Fibroblast of lung (primary cell): ENCODE measurements around the gene ECSIT. TPM values are rescaled to one million over a fixed set of nuclear protein-coding genes. Genes with fewer than 3 reads are reported as not detected.

ENCODE experiments used
- DNase-seq, 2 donors: peaks; one replicate each; pipeline versions ENCODE4 v3.0.0 to v3.0.0-alpha.2; 2010; ENCODE audit warnings: low read depth in 2 of 2
- H2AFZ ChIP-seq: 2 replicates; pipeline ENCODE4 v1.5.1; 2012; ENCODE audit warnings: low read length, control low read depth, inconsistent platforms
- H3K27ac ChIP-seq: 2 replicates; pipeline ENCODE4 v1.5.1; 2011; ENCODE audit warnings: low read length, control low read depth; ENCODE audit not compliant: insufficient read depth
- H3K27me3 ChIP-seq: 2 replicates; pipeline ENCODE4 v1.5.1; 2011; ENCODE audit warnings: mild to moderate bottlenecking, low read length; ENCODE audit not compliant: control insufficient read depth, insufficient read depth
- H3K36me3 ChIP-seq: 2 replicates; pipeline ENCODE4 v1.5.1; 2011; ENCODE audit warnings: low read length; ENCODE audit not compliant: control insufficient read depth, insufficient read depth
- H3K4me1 ChIP-seq: 2 replicates; pipeline ENCODE4 v1.5.1; 2011; ENCODE audit warnings: low read length; ENCODE audit not compliant: control insufficient read depth, insufficient read depth; ENCODE audit errors: extremely low read depth
- H3K4me2 ChIP-seq: 2 replicates; pipeline ENCODE4 v1.5.1; 2011; ENCODE audit warnings: low read length, control low read depth; ENCODE audit not compliant: insufficient read depth; ENCODE audit errors: extremely low read depth
- H3K4me3 ChIP-seq, 4 experiments: fragments of 200-600 bp in 1 of 4; sonication (generic) in 1 of 4; replicated peaks in 1 of 4; 2 replicates each; pipeline ENCODE4 v1.5.1; 2011 to 2016; ENCODE audit warnings: low read length in 4 of 4, low read depth in 3 of 4, mild to moderate bottlenecking in 3 of 4, control low read depth in 2 of 4, inconsistent platforms in 1 of 4, mixed read lengths in 1 of 4; ENCODE audit not compliant: insufficient read depth in 1 of 4; ENCODE audit errors: control extremely low read depth in 1 of 4
- H3K79me2 ChIP-seq: 2 replicates; pipeline ENCODE4 v1.5.1; 2012; ENCODE audit warnings: mild to moderate bottlenecking, low read length, inconsistent platforms; ENCODE audit not compliant: control insufficient read depth, insufficient read depth
- H3K9ac ChIP-seq: 2 replicates; pipeline ENCODE4 v1.5.1; 2011; ENCODE audit warnings: mild to moderate bottlenecking, low read length, control low read depth; ENCODE audit not compliant: insufficient read depth
- H3K9me3 ChIP-seq: 2 replicates; pipeline ENCODE4 v1.5.1; 2012; ENCODE audit warnings: low read depth, low read length; ENCODE audit not compliant: control insufficient read depth, insufficient read depth
- H4K20me1 ChIP-seq: 2 replicates; pipeline ENCODE4 v1.5.1; 2011; ENCODE audit warnings: low read length; ENCODE audit not compliant: control insufficient read depth, insufficient read depth; ENCODE audit errors: extremely low read depth
- EZH2 ChIP-seq: IDR thresholded peaks from 2 replicates; pipeline ENCODE4 v1.5.1; 2012; ENCODE audit warnings: low read length, control low read depth, mild to moderate bottlenecking; ENCODE audit errors: missing control alignments
- polyA plus RNA-seq, 2 donors: library from polyadenylated mRNA; depleted of rRNA in 1 of 2; stranded (reverse) in 1 of 2; unstranded in 1 of 2; fragments of >200 nt; gene quantifications; 2 replicates each; pipeline ENCODE4 v1.2.1, GENCODE V29; 2011 to 2012; ENCODE audit warnings: missing spikeins in 1 of 2
- total RNA-seq: library from RNA; depleted of rRNA; stranded (reverse); fragments of >200 nt; gene quantifications from 2 replicates; pipeline ENCODE4 v1.2.1, GENCODE V29; 2014
- TF ChIP-seq, protein P1 (sequence below), 2 donors: IDR thresholded peaks in 1 of 2; conservative IDR thresholded peaks in 1 of 2; 1 replicate in 1 of 2; 2 replicates in 1 of 2; pipeline ENCODE4 v1.5.1; 2011 to 2012; ENCODE audit warnings: low read length in 2 of 2, control low read depth in 1 of 2, inconsistent platforms in 1 of 2, low read depth in 1 of 2, mild to moderate bottlenecking in 1 of 2

The ECSIT gene
- total and polyA plus RNA-seq, 2 donors (not counting 1 experiment from before 2014, with no cell fraction given), result 19.3 to 33.5 TPM

DNA sequence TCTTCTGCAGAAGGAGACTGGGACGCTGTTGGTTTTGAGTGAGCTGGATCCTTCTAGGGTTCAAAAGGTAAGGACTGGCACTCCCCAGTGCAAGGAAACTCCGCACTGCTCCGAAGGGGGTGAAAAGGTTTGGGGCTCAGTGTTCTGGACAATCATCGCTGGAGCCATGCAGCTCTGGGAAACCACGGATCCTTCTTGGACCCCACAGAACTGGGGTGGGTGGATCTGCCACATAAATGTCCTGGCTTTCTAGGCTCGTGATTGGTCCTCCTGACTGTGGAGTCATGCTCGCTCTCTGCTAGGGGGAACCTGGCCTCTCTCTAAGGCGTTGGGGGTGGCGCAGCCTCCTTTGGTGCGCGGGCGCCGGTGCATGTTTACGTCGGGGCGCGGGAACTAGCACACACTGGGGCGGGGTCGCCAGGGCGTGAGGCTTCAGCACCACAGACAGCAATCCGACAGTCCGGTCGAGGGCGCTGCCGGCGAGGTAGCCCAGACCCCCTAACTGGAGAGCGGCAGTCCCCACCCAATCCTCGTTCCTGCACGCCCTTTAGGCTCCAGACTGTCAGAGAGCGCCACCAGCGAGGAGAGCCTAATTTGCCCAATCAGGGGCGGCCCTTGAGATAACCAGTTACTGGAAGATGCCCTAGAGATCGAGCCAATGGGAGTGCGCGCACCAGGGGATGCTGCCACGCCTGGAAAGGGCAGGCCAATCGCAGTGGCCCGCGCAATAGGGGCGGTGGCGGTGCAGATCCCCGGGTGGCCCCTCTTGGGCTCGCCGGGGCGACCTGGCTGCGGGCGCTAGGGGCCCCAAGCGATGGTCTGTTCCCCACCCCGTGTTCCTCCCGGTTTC is 47.2 kb downstream of the ECSIT start:
- peak; percentile 80 for DNase-seq
- peak overlapping the region; percentile 27 for H3K4me2 ChIP-seq
- no peaks in the 10 kb centered on the region for H4K20me1 ChIP-seq
- H3K36me3 ChIP-seq, result no peaks in the 10 kb centered on the region
- H3K4me3 ChIP-seq, result peak overlapping the region in 1 of 4 experiments; percentile 47
- no peaks in the 10 kb centered on the region for H3K79me2 ChIP-seq
- TF ChIP-seq, protein P1, sequence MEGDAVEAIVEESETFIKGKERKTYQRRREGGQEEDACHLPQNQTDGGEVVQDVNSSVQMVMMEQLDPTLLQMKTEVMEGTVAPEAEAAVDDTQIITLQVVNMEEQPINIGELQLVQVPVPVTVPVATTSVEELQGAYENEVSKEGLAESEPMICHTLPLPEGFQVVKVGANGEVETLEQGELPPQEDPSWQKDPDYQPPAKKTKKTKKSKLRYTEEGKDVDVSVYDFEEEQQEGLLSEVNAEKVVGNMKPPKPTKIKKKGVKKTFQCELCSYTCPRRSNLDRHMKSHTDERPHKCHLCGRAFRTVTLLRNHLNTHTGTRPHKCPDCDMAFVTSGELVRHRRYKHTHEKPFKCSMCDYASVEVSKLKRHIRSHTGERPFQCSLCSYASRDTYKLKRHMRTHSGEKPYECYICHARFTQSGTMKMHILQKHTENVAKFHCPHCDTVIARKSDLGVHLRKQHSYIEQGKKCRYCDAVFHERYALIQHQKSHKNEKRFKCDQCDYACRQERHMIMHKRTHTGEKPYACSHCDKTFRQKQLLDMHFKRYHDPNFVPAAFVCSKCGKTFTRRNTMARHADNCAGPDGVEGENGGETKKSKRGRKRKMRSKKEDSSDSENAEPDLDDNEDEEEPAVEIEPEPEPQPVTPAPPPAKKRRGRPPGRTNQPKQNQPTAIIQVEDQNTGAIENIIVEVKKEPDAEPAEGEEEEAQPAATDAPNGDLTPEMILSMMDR (conservative IDR thresholded peaks at IDR 0.05 in 1 of 2, IDR thresholded peaks at IDR 0.05 in 1 of 2; ENCODE audit: low read depth in 1 of 2, low read length in 2 of 2), result no peak
- TF ChIP-seq EZH2, result peak; percentile 98
- peaks cover 29% of the 10 kb centered on the region for H3K27me3 ChIP-seq
- H3K4me1 ChIP-seq, result no peaks in the 10 kb centered on the region
- H2AFZ ChIP-seq, result no peak overlapping the region
- H3K27ac ChIP-seq, result no peak overlapping the region
- no peak overlapping the region for H3K9ac ChIP-seq
- H3K9me3 ChIP-seq, result no peaks in the 10 kb centered on the region

DNA sequence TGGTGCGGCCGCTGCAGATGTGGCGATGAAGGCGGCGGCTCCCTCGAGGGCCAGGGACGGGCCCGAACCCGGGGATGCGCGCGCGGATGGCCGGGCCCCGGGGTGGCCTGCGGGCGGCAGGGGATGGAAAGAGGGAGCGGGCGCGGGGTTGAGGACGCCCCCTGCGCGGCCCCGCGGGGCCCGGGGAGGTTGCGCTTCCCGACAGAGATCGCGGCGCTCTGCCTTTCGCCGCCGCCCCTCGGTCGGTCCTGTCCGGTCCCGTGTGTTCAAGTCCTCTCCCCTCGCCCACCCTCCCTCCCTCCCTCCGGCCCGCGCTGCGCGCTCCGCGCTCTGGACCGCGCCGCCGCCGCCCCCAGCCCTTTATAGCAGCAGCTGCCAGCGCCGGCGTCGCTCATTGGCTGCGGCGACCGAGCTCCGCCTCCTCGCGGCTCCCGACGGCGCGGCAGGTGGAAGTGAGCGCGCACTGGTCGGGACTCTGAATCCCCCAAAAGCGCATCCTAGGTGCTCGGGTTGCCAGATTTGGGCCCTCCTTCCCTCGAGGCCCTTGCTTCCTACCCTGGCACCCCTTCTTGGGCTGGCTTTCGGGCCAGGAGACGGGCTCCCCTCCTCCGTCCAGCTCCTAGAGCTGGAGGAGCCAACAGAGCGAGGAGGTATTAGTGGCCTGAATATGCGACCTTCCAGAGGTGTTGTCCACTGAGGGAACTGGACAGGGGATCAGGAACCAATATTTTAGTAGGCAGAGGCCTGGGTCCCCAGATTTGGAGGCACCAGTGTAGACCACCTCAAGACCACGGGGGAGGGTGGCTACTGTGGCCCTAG is 48.0 kb downstream of the ECSIT start, which contains the start of gene ELAVL3:
Gene ELAVL3, minus strand, starts transcription at position 332 of the 819 bp plus-strand sequence. CDS start 438 bp downstream, outside the sequence.
- no peaks in the 10 kb centered on the region for H3K36me3 ChIP-seq
- peaks cover 29% of the 10 kb centered on the region for H3K27me3 ChIP-seq
- no peak within 1 kb of the TSS for H3K9ac ChIP-seq
- H2AFZ ChIP-seq, result no peak within 1 kb of the TSS
- H3K27ac ChIP-seq, result no peak within 1 kb of the TSS
- no peaks in the 10 kb centered on the region for H3K9me3 ChIP-seq
- H3K79me2 ChIP-seq, result no peaks in the 10 kb centered on the region
- H3K4me1 ChIP-seq, result no peaks in the 10 kb centered on the region
- no peak within 1 kb of the TSS for H3K4me3 ChIP-seq
- DNase-seq, result no peak
- no peaks in the 10 kb centered on the region for H4K20me1 ChIP-seq
- peak within 1 kb of the TSS; percentile 13 for H3K4me2 ChIP-seq
- TF ChIP-seq, protein P1 (conservative IDR thresholded peaks at IDR 0.05 in 1 of 2, IDR thresholded peaks at IDR 0.05 in 1 of 2; ENCODE audit: low read depth in 1 of 2, low read length in 2 of 2), result no peak
- TF ChIP-seq EZH2, result no peak
